GM21723 (cell line): ENCODE results near the gene PLBD2.

Source experiments
- ATAC-seq: cut with Tn5 transposase; IDR thresholded peaks from one replicate; pipeline ENCODE4 v1.9.1; 2021; ENCODE audit warnings: mild to moderate bottlenecking, moderate library complexity; ENCODE audit not compliant: unreplicated experiment

PLBD2 gene

GRCh38 chr12:113439606-113440030 is 81.2 kb downstream of the PLBD2 start:
- no peak for ATAC-seq

- ATAC-seq, result no peak
Measured at GRCh38 chr12:113440336-113440735, 81.9 kb downstream of the PLBD2 start.
